ENCODE data around the gene AKNAD1.

AKNAD1 gene

GRCh38 chr1:108814343-108815125 is 42.4 kb downstream of the AKNAD1 start:
- no peak for TF ChIP-seq CTCF (IDR thresholded peaks at IDR 0.05; ENCODE audit: control insufficient read depth, insufficient read depth, low read depth, low read length, missing control alignments)
- H3K4me3 ChIP-seq (ENCODE audit: control insufficient read depth, low read depth, low read length): no peak overlapping the region
- no peak for DNase-seq (ENCODE audit: low read depth)

- TF ChIP-seq CTCF (IDR thresholded peaks at IDR 0.05; ENCODE audit: control insufficient read depth, insufficient read depth, low read depth, low read length, missing control alignments): no peak
- no peak for DNase-seq (ENCODE audit: low read depth)
- H3K4me3 ChIP-seq (ENCODE audit: control insufficient read depth, low read depth, low read length): no peak overlapping the region
Measured at GRCh38 chr1:108813326-108813725, 43.6 kb downstream of the AKNAD1 start.

GRCh38 chr1:108811611-108812010 is 45.3 kb downstream of the AKNAD1 start:
- DNase-seq (ENCODE audit: low read depth): no peak
- no peak for TF ChIP-seq CTCF (IDR thresholded peaks at IDR 0.05; ENCODE audit: control insufficient read depth, insufficient read depth, low read depth, low read length, missing control alignments)
- no peak overlapping the region for H3K4me3 ChIP-seq (ENCODE audit: control insufficient read depth, low read depth, low read length)

- no peak overlapping the region for H3K4me3 ChIP-seq (ENCODE audit: control insufficient read depth, low read depth, low read length)
- TF ChIP-seq CTCF (IDR thresholded peaks at IDR 0.05; ENCODE audit: control insufficient read depth, insufficient read depth, low read depth, low read length, missing control alignments): no peak
- DNase-seq (ENCODE audit: low read depth): no peak
Measured at GRCh38 chr1:108808438-108808837, 48.5 kb downstream of the AKNAD1 start.

GRCh38 chr1:108803548-108803947 is 53.3 kb downstream of the AKNAD1 start:
- H3K4me3 ChIP-seq (ENCODE audit: control insufficient read depth, low read depth, low read length): no peak overlapping the region
- TF ChIP-seq CTCF (IDR thresholded peaks at IDR 0.05; ENCODE audit: control insufficient read depth, insufficient read depth, low read depth, low read length, missing control alignments): no peak
- no peak for DNase-seq (ENCODE audit: low read depth)

- no peak for DNase-seq (ENCODE audit: low read depth)
- no peak overlapping the region for H3K4me3 ChIP-seq (ENCODE audit: control insufficient read depth, low read depth, low read length)
- no peak for TF ChIP-seq CTCF (IDR thresholded peaks at IDR 0.05; ENCODE audit: control insufficient read depth, insufficient read depth, low read depth, low read length, missing control alignments)
Measured at GRCh38 chr1:108801101-108801500, 55.8 kb downstream of the AKNAD1 start.

All from AG09309 (cell line).